ENCODE data around the gene BARHL1.

Gene BARHL1
- 0 reads per million in 2 donors for total RNA-seq

GRCh38 chr9:132582276-132582785, at the start of gene BARHL1:
BARHL1 (plus strand) TSS chr9:132582606; CDS start chr9:132582798, 192 bp downstream.
- DNase-seq: no peak

- no peak for DNase-seq
Measured at GRCh38 chr9:132534832-132535231, 47.6 kb upstream of the BARHL1 start.

- no peak for DNase-seq
Measured at GRCh38 chr9:132536124-132536523, 46.3 kb upstream of the BARHL1 start.

GRCh38 chr9:132537352-132537751, 45.1 kb upstream of the BARHL1 start:
- no peak for DNase-seq

GRCh38 chr9:132538071-132538470, 44.3 kb upstream of the BARHL1 start:
- DNase-seq: no peak

- DNase-seq: no peak
Measured at GRCh38 chr9:132539096-132539495, 43.3 kb upstream of the BARHL1 start.

- no peak for DNase-seq
Measured at GRCh38 chr9:132541051-132541450, 41.4 kb upstream of the BARHL1 start.

GRCh38 chr9:132541870-132542830, 40.3 kb upstream of the BARHL1 start:
- DNase-seq: no peak

GRCh38 chr9:132543251-132543650, 39.2 kb upstream of the BARHL1 start:
- DNase-seq: no peak

- no peak for DNase-seq
Measured at GRCh38 chr9:132543960-132544359, 38.4 kb upstream of the BARHL1 start.

- no peak for DNase-seq
Measured at GRCh38 chr9:132545578-132545977, 36.8 kb upstream of the BARHL1 start.

- DNase-seq: no peak
Measured at GRCh38 chr9:132546148-132547051, 36.0 kb upstream of the BARHL1 start.

GRCh38 chr9:132547052-132547431, 35.4 kb upstream of the BARHL1 start:
- DNase-seq: no peak

- no peak for DNase-seq
Measured at GRCh38 chr9:132547436-132547835, 35.0 kb upstream of the BARHL1 start.

GRCh38 chr9:132547976-132548730, 34.3 kb upstream of the BARHL1 start:
- no peak for DNase-seq

GRCh38 chr9:132548751-132549640, 33.4 kb upstream of the BARHL1 start:
- no peak for DNase-seq

GRCh38 chr9:132551556-132551955, 30.9 kb upstream of the BARHL1 start:
- DNase-seq: no peak

GRCh38 chr9:132552041-132552440, 30.4 kb upstream of the BARHL1 start:
- DNase-seq: no peak

GRCh38 chr9:132554755-132555154, 27.7 kb upstream of the BARHL1 start:
- no peak for DNase-seq

- DNase-seq: no peak
Measured at GRCh38 chr9:132555528-132555927, 26.9 kb upstream of the BARHL1 start.

- no peak for DNase-seq
Measured at GRCh38 chr9:132556235-132556634, 26.2 kb upstream of the BARHL1 start.
